HG02970 (cell line): ENCODE measurements around the gene BMPR1A.
"Not testable (repeated sequence)": the region's sequence is repeated elsewhere in the genome, so short reads cannot be mapped to it uniquely, and the experiment has no call there.

Experiments used
- ATAC-seq: cut with Tn5 transposase; IDR thresholded peaks from one replicate; pipeline ENCODE4 v1.9.1; 2021; ENCODE audit warnings: mild to moderate bottlenecking, moderate library complexity, moderate number of reproducible peaks; ENCODE audit not compliant: unreplicated experiment, low FRiP score

Gene BMPR1A

DNA sequence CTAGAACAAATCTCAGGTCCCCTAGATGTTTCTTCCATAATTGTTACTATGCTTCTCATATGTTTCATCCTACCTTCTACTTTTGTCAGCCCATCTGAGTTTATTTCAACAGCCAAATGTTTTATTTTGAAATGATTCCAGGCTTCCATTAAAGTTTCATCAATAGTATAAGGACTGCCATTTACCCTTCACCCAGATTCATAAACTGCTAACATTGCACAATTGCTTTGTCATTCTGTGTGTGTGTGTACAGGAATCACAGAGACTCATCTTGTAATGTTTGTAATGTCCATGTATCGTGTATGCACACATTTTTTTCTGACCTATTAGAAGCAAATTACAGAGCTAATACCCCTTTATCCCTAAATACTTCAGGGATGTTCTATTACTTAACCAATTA, 175.5 kb downstream of the BMPR1A start:
- ATAC-seq: no peak

DNA sequence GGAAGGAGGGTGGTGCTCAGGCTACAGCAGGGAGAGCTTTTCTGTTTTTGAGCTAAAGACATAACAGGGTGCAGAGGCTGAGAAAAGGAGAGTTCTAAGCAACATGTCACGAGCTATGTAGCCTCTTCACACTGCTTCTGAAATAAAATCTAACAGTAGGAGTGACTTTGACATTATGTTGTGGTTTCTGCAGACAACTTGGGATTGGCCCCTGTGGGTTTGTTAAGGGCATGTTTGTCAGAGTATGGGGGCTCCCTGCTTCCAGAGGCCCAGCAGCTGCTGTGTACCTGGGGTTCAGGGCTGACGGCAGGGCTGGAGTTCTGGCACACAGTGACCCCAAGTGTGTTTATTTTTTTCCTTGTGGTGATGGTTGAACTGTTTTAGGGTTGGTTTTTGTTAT, 176.3 kb downstream of the BMPR1A start:
- ATAC-seq: no peak

DNA sequence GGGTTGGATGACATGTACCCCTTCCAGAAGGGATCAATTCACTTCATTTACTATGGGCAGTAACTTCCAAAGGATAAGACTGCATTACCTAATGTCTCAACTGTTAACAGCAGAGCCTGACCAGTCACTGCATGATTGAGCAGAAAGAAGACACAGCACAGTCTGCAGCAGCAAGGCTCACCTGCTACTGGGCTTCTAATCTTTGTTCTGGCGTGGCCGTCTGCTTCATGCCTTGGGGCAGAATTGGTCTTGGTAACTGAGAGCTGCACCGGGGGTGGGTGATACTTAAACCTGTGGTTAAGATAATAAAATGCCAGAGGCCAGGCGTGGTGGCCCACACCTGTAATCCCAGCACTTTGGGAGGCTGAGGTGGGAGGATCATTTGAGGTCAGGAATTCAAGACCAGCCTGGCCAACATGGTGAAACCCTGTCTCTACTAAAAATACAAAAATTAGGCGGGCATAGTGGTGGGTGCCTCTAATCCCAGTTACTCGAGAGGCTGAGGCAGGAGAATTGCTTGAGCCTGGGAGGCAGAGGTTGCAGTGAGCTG, 177.8 kb downstream of the BMPR1A start:
- not testable (repeated sequence) for ATAC-seq

DNA sequence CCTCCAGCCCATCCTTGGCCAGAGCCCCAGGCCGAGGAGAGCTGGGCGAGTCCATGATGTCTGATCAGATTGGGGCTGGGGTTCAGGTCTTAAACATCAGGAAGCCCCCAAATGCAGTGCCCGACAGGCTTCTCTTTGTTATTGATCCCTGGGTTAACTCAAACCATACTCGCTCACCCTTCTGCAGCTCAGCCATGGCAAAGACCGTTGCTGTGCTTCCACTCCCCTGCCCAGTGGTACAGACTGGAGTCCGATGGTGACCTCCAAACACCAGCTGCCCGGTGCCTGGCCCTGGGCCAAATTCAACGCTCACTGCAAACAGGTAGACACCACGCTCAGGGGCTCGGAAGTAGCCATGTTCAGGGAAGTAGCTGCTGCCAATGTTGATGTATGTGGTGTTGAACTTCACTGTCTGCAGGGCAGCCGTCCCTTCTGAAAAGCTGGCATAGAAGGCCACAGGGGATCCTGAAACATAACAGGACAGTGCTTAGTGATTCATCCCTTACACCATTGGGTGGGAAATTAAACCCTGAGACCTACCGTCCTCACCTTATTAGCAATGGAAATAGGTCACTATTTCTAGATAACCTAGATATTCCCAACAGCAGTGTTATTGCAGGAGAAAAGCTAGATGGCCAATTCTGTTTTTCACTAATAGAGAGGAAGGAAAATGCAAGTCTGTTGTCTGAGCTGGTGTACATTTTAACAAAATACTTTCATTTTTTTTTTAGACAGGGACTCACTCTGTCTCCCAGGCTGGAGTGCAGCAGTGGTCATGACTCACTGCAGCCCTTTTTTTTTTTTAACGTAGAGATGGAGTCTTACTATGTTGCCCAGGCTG, 180.5 kb downstream of the BMPR1A start:
- ATAC-seq: no peak

DNA sequence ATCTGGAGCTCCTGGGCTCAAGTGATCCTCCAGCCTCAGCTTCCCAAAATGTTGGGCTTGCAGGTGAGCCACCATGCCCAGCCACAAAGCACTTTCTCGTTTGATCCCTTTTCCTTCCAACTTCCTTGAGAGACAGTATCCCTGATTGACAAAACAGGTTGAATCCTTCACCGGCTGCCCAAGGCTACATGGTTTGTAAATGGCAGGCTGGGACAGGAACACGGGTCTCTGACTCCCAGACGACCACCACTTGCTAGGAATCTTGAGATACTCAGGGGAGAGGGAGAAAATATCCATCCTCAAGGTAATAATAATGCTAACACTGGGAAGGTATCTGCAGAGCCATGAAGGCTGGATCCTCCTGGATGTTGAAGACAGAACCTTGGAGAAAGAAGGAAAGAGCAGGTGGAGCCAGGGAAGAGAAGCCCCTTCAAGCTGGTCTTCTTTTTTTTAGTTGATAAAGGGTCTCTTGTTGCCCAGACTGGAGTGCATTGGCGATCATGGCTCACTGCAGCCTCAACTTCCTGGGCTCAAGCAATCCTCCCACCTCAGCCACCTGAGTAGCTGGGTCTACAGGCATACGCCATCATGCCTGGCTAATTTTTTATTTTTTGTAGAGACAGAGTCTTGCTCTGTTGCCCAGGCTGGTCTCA, 181.2 kb downstream of the BMPR1A start:
- ATAC-seq: no peak

DNA sequence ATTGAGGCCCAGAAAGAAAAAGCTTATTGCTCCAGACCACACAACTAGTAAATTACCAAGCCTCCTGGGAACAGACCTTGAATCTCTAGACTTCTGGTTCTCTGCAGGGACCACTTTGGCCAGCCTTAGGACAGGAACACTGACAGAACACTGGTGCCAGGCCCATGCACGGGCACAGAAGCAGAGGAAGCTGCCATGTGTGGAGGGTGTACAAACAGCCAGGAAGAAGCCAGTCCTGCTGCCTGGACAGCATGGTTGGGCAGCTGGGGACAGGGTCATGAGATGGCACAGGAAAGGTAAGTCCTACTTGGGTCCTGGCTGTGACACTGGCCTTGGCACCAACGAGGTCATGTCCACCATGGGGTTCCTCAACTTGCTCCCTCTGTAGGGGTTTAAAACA, 181.8 kb downstream of the BMPR1A start:
- no peak for ATAC-seq

DNA sequence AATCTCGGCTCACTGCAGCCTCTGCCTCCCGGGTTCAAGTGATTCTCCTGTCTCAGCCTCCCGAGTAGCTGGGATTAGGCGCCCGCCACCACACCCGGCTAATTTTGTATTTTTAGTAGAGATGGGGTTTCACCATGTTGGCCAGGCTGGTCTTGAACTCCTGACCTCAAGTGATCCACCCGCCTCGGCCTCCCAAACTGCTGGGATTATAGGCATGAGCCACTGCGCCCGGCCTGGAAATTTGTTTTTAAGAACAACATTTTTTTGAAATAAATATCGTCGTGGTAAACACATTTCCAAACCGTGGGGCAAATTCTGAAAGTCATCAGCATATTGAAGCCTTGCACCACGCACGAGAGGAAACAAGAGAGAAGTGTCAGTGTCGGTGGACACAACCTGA, 183.7 kb downstream of the BMPR1A start:
- ATAC-seq: not testable (repeated sequence)

DNA sequence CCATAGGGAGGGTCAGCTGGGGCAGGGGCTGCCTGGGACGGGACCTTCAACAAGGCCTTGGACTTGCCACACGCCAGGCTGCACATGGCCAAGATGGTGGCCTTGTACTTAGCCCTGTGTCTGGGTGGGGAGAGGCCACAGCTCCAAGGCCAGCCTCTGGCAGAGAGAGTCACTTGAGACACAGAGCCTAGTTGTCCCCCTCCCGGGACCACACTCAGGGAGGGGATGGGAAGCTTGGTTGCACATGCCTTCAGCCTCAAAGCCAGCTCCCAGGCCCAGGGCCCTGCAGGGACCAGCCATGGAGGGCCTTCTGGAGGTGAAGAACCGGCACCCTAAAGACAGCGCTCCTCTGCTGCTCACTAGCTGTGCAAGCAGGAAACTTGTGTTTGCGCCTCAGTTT, 184.3 kb downstream of the BMPR1A start:
- ATAC-seq: no peak

DNA sequence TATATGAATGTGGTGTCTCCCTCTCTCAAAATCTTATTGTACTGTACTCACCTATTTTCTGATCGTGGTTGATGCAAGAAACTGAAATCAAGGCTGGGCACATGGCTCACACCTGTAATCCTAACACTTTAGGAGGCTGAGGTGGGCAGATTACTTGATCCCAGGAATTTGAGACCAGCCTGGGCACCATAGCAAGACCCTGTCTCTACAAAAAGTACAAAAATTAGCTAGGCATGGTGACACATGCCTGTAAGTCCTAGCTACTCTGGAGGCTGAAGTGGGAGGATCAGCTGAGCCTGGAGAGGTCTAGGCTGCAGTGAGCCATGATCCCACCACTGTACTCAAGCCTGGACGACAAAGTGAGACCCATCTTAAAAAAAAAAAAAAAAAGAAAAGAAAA, 185.0 kb downstream of the BMPR1A start:
- no peak for ATAC-seq

DNA sequence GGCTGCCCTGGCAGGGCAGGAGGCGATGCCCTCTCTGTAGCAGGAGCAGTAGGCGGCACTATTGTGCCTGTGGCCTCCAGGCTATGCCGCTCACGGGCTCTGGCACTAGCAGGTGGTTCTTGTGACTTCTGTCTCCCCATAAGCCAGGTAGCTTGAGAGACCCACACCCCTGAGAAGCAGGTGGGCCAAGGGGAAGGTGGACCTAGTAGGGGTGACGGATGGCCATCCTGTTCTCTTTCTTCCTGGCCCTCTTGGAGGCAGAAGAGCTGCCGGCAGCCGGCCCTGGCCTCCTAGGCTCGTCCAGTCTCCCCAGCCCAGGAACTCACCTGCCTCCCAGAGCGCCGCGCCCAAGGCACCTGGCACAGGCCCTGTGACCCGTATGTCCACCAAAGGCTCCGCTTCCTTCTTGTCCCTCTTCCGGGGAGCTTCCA, 185.6 kb downstream of the BMPR1A start:
- ATAC-seq: no peak

DNA sequence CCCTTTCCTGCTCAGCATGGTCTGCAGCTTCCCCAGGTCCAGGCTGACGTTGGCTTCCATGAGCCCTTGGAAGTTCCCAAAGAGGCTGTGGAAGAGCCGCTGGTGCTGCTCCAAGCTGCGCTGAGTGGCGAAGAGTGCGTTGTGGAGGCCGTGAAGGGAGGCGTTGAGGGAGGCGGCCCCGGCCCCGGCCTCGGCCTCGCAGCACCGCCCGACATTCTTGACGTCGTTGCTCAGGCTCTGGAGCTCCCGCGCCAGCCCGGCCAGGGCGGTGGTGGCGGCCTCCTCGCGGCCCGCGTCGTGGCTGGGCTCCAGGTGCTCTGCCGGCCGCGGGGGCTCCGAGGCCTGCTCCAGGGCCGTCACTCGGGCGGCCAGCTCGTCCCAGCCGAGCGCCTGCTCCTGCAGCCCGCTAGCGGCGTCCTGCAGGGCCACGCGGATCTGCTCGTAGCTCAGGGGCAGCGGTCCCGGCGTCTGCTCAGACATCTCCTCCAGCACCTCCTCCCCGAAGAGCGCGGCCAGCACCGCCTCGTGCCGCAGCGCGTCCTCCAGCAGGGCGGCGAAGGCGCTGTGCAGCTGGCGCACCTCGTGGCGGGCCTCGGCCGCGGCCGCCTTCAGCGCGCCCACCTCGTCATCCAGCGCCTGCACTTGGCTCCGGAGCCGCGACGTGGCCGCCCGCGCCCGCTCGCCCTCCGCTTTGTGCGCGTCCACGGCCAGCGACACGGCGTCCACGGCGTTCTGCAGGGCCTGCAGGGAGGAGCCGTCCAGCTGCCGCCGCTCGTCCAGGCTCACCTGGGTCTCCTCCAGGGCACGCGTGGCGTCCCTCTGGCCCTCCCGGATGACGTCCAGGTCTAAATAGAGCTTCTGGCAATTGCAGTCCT, 186.3 kb downstream of the BMPR1A start:
- no peak for ATAC-seq

DNA sequence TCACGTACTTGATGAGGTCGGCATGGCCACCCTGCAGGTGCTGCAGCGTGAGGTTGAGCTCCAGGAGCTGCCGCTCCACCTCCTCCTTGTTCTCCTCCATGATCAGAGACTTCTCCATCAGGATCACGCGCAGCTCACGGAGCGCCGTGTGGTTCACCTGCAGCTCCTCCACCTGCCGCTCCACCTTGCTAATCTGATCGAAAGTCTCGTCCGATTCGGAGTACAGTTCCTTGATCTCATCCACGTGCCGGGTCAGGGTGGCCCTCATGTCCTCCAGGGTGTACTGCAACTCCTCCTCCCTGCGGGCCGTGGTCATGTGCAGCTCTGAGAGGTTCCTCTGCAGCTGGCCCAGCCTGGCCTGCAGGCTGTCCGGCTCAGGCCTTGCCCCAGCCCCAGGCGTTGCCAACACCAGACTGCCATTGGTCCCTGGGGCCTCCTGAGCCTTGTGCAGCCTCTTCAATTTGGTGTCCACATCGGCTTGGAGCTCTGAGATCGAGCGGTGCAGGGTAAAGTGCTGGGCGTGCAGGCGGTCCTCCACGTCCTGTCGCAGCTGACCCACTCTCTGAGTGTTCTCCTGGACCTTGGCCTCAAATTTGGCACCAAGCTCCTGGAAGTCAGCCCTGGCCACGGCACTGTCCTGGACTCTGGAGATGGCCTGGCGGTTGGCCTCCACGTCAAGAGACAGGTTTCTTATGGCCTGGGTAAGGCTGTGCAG, 187.1 kb downstream of the BMPR1A start:
- ATAC-seq: no peak

DNA sequence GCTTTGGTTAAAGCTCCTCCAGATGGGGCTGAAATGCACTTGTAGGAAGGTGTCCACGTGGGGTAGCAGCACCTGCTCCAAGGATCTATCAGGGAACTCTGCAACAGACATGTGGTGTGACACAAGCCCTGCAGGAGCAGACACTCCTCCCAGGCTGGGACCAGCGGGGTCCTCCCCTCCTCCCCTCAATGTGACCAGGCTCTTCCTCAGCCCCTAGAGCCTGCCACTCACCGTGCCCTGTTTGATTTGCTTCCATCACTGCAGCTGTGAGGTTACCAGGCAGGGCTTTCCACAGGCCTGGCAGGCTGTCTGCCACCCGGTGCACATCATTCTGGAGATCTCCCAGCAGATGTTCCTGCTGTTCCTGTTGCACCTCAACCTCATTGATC, 187.6 kb downstream of the BMPR1A start:
- ATAC-seq: no peak

DNA sequence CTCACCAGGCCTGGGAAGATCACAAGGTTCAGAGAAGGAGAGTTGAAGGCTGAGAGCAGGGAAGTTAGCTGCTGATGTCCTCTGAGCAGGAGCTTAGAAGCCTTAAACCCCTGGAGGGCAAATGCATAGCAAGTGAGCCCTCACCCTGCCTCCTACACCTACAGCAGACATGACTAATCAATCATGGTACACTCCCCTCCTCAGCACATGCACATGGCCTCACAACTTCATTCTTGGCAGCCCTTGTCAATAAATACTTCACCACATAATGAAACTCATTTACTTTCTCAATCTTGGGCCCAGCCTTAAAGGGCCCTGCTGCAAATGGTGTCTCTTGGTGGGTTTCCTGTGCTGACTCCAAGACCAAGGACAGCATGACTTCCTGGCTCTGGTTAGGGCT, 188.1 kb downstream of the BMPR1A start:
- no peak for ATAC-seq

DNA sequence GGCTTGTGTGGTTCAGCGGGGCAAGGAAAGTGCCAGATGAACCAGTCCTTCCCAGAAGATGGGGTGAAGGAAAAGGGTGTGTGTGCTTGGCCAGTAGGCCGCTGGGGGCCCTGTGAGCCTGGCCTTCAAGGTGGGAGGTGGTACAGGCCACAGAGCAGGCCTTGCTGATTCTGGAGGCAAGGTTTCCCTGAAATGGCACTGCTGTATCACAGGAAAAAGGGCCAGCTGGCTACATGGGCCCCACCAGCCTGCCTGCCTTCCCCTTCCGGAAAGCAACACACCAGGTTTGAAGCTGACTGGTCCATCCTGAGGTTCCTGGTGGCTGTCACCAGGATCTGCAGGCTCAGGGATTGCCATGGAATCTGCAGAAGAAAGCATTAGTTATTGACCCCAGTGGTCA, 188.5 kb downstream of the BMPR1A start:
- no peak for ATAC-seq

DNA sequence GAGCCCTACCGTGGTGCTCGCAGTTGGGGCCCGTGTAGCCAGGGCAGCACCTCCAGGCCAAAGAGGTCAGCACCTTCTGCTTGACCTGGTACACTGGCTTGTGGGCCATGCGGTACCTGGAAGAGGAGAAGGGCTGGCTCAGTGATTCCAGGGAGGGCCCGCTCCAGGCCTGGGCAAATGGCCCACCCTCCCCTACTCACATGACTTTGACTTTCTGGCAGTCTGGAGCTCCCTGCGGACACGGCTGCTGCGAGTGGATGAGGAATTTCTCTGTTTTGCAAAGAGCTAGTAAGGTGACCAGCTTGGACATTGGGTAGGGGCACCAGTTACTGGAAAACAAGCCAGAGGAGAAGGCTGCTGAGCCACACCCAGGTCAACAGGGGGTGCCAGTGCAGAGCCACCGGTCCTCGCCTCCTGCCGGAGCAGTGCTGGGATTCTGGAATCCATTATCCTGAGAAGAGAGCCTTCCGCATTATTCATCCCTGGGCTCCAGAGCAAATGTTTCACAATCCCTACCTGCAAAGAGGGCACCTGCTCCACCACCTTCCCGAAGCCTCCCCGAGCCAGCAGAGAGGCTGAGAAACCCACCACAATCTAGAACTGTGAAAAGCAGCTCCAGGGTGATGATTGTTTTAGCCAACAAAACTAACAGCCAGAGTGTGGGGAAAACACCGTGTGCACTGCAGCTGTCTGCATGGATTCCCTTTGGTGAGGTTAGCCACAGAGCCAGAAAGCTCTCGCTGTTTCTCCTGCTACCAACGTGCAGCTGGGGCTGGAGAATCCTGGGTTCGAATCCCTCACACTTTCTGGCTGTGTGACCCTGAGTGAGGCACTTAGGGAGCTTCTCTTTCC, 189.2 kb downstream of the BMPR1A start:
- no peak for ATAC-seq

DNA sequence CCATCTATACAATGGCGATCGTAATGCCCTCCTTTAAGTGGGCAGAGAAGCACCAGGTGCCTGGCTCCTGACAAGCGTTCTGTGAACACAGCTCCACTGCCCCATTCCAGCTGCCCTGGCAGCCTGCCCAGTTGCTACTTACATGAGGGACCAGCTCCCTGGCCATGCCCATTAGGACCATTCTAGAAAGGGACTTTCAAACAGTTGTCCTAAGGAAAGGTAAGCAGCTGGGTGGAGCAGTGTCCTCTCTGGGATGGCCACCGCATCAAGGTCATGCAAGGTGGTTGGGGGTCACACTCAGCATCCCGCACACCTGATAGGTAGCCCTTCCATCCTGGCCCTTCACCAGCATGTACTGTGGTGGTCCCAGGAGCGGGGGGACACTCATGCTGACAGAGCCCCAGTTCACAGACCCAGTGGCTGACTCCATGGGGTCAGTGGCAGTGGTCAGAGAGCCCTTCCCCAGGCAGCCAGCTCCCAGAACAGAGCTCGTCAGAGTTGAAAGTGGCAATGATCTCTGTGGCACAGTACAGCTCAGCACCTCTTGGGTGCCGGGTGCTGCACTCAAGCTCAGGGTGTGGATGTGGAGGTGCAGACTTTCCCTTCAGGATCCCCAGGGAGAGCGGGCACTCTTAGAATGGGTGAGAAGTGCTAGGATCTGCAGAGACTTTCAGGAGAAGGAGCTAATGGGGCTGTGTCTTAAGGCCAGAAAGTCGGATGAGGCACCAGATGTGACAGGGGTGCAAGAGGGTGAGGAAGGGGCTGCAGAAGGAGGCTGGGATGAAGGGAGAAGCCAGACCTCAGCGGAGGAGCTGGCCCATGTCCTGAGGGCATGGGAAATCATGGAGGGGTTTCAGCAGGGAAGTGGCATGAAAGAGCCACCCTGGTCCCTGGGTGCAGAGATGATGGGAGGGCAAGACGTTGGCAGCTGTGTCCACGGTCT, 190.1 kb downstream of the BMPR1A start:
- no peak for ATAC-seq

DNA sequence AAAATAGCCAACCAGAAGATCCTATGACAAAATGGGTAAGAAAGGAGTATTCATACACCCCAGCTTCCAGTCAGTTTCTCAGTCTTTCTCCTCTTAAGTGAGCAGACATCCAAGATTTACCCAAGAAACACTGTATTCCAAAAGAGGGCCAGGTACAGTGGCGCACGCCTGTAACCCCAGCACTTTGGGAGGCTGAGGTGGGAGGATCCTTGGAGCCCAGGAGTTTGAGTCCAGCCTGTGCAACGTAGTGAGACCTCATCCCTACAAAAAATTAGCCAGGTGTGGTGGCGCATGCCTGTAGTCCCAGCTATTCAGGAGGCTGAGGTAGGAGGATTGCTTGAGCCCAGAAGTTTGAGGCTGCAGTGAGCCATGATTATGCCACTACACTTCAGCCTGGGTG, 191.4 kb downstream of the BMPR1A start:
- not testable (repeated sequence) for ATAC-seq
